ENCODE measurements around the gene PHACTR3. TPM values are rescaled to one million over a fixed set of nuclear protein-coding genes. Genes with fewer than 3 reads are reported as not detected.

PHACTR3 gene
- polyA plus RNA-seq, 2 of the 4 experiments (the other 2 are of a cell fraction) = not detected

DNA sequence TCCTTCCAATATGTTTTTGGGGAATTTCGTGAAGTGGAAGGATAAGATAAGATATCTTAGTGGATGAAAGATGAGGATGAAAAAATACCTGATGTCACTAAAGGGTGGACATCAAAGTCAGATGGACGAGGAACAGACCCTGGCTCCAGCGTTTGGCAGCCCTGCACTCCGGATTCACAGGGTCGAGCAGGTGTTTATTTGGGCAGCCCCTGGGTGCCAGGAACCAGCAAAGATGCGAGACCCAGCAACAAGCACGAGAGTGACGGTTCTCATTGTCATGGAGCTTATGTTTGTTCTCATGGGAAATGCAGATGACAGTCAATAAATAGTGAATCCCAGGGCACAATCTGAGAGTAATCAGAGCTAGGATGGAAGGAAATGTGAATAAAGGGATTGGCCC lies 131.1 kb downstream of the PHACTR3 start:
- TF ChIP-seq EP300 (IDR thresholded peaks at IDR 0.05) (no peak), ZSCAN20 (CRISPR knock-in tag; IDR thresholded peaks at IDR 0.05) (no peak), TFCP2L1 (CRISPR knock-in tag; IDR thresholded peaks at IDR 0.05) (no peak), KDM5A (IDR thresholded peaks at IDR 0.05) (no peak), HOXB13 (CRISPR knock-in tag; IDR thresholded peaks at IDR 0.05; ENCODE audit: low read depth) (no peak), ESRRA (IDR thresholded peaks at IDR 0.05; ENCODE audit: borderline replicate concordance, low read length) (no peak), ZC3H11A (IDR thresholded peaks at IDR 0.05) (no peak), TP53 (CRISPR knock-in tag; IDR thresholded peaks at IDR 0.05) (no peak)
- TF ChIP-seq, protein P1, sequence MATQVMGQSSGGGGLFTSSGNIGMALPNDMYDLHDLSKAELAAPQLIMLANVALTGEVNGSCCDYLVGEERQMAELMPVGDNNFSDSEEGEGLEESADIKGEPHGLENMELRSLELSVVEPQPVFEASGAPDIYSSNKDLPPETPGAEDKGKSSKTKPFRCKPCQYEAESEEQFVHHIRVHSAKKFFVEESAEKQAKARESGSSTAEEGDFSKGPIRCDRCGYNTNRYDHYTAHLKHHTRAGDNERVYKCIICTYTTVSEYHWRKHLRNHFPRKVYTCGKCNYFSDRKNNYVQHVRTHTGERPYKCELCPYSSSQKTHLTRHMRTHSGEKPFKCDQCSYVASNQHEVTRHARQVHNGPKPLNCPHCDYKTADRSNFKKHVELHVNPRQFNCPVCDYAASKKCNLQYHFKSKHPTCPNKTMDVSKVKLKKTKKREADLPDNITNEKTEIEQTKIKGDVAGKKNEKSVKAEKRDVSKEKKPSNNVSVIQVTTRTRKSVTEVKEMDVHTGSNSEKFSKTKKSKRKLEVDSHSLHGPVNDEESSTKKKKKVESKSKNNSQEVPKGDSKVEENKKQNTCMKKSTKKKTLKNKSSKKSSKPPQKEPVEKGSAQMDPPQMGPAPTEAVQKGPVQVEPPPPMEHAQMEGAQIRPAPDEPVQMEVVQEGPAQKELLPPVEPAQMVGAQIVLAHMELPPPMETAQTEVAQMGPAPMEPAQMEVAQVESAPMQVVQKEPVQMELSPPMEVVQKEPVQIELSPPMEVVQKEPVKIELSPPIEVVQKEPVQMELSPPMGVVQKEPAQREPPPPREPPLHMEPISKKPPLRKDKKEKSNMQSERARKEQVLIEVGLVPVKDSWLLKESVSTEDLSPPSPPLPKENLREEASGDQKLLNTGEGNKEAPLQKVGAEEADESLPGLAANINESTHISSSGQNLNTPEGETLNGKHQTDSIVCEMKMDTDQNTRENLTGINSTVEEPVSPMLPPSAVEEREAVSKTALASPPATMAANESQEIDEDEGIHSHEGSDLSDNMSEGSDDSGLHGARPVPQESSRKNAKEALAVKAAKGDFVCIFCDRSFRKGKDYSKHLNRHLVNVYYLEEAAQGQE (IDR thresholded peaks at IDR 0.05) = no peak
- TF ChIP-seq, protein P2, sequence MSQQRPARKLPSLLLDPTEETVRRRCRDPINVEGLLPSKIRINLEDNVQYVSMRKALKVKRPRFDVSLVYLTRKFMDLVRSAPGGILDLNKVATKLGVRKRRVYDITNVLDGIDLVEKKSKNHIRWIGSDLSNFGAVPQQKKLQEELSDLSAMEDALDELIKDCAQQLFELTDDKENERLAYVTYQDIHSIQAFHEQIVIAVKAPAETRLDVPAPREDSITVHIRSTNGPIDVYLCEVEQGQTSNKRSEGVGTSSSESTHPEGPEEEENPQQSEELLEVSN (IDR thresholded peaks at IDR 0.05; ENCODE audit: borderline replicate concordance, low read depth) = no peak
- Histone ChIP-seq H3K9me3 (no peaks in the 10 kb centered on the region), H3K4me3 (no peak overlapping the region), H3K4me2 (no peak overlapping the region), H3K4me1 (no peaks in the 10 kb centered on the region), H3K27ac (no peak overlapping the region)
- POLR2A ChIA-PET = no interaction called here
- no peak for DNase-seq (ENCODE audit: low read depth in 1 of 2, low spot score in 1 of 2)
- 0% methylated on average over 8 of the region's 8 CpGs for WGBS (ENCODE audit: missing lambda C conversion rate)
- ATAC-seq = no peak
- no peak for FAIRE-seq
- CTCF ChIA-PET = interaction anchor here (1.3 kb wide), 1 partner anchor 15 kb away, joined by 3 read pairs; no protein-coding TSS in a partner anchor

DNA sequence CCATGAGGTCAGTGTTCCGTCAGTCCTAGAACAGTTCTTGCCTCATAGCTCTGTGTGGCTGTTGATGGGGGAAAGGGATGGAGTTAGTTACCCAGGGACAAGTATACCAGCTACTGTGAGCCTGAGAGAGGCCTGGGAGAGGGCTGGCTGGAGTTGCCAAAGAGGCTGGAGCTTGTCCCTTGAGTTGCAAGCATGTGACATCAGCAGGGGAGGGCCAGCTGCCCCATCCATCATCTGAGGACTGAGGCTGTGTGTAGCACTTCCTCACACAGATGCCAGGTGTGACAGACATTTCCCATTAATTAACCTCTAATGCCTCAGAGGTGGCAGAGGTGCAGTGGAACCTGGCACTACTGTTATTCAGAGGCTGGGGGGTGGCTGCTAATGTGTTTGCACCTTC lies 131.6 kb downstream of the PHACTR3 start:
- 0% methylated on average over 1 of the region's 1 CpG for WGBS (ENCODE audit: missing lambda C conversion rate)
- FAIRE-seq = no peak
- Histone ChIP-seq H3K4me2 (no peak overlapping the region), H3K9me3 (no peaks in the 10 kb centered on the region), H3K4me1 (no peaks in the 10 kb centered on the region), H3K27ac (no peak overlapping the region), H3K4me3 (no peak overlapping the region)
- no peak for ATAC-seq
- ChIA-PET CTCF (interaction anchor here (1.3 kb wide), 1 partner anchor 14 kb away, joined by 3 read pairs; no protein-coding TSS in a partner anchor), POLR2A (no interaction called here)
- no peak for DNase-seq (ENCODE audit: low read depth in 1 of 2, low spot score in 1 of 2)
- TF ChIP-seq CBX8 (IDR thresholded peaks at IDR 0.05) (no peak), FOSB (CRISPR knock-in tag; IDR thresholded peaks at IDR 0.05) (no peak), NPAS2 (CRISPR knock-in tag; IDR thresholded peaks at IDR 0.05; ENCODE audit: borderline replicate concordance) (no peak), CBX2 (IDR thresholded peaks at IDR 0.05; ENCODE audit: borderline replicate concordance, low read depth) (no peak), FOXS1 (CRISPR knock-in tag; IDR thresholded peaks at IDR 0.05) (no peak)
- TF ChIP-seq, protein P3, sequence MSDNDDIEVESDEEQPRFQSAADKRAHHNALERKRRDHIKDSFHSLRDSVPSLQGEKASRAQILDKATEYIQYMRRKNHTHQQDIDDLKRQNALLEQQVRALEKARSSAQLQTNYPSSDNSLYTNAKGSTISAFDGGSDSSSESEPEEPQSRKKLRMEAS (IDR thresholded peaks at IDR 0.05) = no peak
- TF ChIP-seq, protein P4, sequence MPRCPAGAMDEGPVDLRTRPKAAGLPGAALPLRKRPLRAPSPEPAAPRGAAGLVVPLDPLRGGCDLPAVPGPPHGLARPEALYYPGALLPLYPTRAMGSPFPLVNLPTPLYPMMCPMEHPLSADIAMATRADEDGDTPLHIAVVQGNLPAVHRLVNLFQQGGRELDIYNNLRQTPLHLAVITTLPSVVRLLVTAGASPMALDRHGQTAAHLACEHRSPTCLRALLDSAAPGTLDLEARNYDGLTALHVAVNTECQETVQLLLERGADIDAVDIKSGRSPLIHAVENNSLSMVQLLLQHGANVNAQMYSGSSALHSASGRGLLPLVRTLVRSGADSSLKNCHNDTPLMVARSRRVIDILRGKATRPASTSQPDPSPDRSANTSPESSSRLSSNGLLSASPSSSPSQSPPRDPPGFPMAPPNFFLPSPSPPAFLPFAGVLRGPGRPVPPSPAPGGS (IDR thresholded peaks at IDR 0.05) = no peak

DNA sequence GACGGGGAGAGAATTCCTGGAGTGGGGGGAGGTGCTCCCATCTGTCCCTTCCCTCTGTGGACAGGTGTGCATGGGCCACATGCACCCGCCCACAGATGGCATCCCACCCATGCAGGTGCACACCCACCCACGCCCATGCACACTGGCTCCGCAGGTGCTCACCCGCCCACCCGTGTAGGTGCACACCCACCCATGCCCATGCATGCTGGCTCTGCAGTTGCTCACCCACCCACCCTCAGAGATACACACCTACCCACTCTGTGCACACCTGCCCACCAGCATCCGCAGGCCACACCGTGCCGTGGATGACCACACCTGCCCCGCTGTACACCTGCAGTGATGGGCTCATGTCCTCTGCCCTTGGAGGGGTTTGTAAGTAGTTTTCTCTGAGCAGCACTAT lies 132.0 kb downstream of the PHACTR3 start:
- H3K4me1 ChIP-seq = no peaks in the 10 kb centered on the region
- H3K4me3 ChIP-seq = no peak overlapping the region
- ChIA-PET CTCF (interaction anchor here (1.3 kb wide), 1 partner anchor 14 kb away, joined by 3 read pairs; no protein-coding TSS in a partner anchor), POLR2A (no interaction called here)
- no peak for FAIRE-seq
- no peak for DNase-seq (ENCODE audit: low read depth in 1 of 2, low spot score in 1 of 2)
- H3K9me3 ChIP-seq = no peaks in the 10 kb centered on the region
- H3K4me2 ChIP-seq = no peak overlapping the region
- TF ChIP-seq PHF8 (IDR thresholded peaks at IDR 0.05; ENCODE audit: borderline replicate concordance, low read depth) = no peak
- no peak for TF ChIP-seq ZNF302 (CRISPR knock-in tag; IDR thresholded peaks at IDR 0.05)
- TF ChIP-seq ZC3H11A (IDR thresholded peaks at IDR 0.05) = no peak
- TF ChIP-seq ZSCAN20 (CRISPR knock-in tag; IDR thresholded peaks at IDR 0.05) = no peak
- TF ChIP-seq, protein P5, sequence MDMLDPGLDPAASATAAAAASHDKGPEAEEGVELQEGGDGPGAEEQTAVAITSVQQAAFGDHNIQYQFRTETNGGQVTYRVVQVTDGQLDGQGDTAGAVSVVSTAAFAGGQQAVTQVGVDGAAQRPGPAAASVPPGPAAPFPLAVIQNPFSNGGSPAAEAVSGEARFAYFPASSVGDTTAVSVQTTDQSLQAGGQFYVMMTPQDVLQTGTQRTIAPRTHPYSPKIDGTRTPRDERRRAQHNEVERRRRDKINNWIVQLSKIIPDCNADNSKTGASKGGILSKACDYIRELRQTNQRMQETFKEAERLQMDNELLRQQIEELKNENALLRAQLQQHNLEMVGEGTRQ (IDR thresholded peaks at IDR 0.05) = no peak
- TF ChIP-seq MAZ (IDR thresholded peaks at IDR 0.05; ENCODE audit: borderline replicate concordance, low read depth, low read length) = no peak
- TF ChIP-seq, protein P6, sequence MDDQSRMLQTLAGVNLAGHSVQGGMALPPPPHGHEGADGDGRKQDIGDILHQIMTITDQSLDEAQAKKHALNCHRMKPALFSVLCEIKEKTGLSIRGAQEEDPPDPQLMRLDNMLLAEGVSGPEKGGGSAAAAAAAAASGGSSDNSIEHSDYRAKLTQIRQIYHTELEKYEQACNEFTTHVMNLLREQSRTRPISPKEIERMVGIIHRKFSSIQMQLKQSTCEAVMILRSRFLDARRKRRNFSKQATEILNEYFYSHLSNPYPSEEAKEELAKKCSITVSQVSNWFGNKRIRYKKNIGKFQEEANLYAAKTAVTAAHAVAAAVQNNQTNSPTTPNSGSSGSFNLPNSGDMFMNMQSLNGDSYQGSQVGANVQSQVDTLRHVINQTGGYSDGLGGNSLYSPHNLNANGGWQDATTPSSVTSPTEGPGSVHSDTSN (IDR thresholded peaks at IDR 0.05) = no peak
- no peak for TF ChIP-seq RFX5 (IDR thresholded peaks at IDR 0.05)
- TF ChIP-seq NFE2L2 (conservative IDR thresholded peaks at IDR 0.05; ENCODE audit: low read length) = no peak
- WGBS (ENCODE audit: missing lambda C conversion rate) = 7% methylated on average over 2 of the region's 10 CpGs
- no peak for ATAC-seq
- H3K27ac ChIP-seq = no peak overlapping the region

Data from A549 (cell line).